HG03457 (cell line): Measurements from ENCODE around the gene RO60.

Experiments
- ATAC-seq: cut with Tn5 transposase; IDR thresholded peaks from one replicate; pipeline ENCODE4 v1.9.1; 2021; ENCODE audit warnings: moderate number of reproducible peaks; ENCODE audit not compliant: unreplicated experiment

The RO60 gene

GRCh38 chr1:193060406-193060805, 994 bp downstream of the RO60 start:
- no peak for ATAC-seq

DNA sequence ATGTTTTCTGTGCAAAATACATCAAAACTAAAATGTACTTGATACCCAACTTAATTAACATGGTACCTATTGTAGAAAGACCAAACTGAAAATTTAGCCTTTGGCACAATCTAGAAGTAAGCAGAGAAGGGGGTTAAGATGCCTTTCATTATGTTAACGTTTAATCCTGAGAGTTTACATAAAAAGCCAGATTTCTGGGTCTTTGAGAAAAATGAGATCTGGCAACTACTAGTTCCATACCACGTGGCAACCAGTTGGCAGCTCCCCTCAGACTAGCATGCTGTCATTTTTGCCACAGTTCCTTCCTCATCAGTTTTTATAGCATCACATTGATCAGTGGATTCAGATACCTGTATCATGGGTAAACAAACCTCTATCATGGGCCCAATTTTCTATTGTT, 1.5 kb downstream of the RO60 start:
- no peak for ATAC-seq

- ATAC-seq, result no peak
Observed at GRCh38 chr1:193062698-193063463, 3.5 kb downstream of the RO60 start.

- no peak for ATAC-seq
Observed at GRCh38 chr1:193065954-193066353, 6.5 kb downstream of the RO60 start.

GRCh38 chr1:193066606-193067005, 7.2 kb downstream of the RO60 start:
- ATAC-seq, result no peak

DNA sequence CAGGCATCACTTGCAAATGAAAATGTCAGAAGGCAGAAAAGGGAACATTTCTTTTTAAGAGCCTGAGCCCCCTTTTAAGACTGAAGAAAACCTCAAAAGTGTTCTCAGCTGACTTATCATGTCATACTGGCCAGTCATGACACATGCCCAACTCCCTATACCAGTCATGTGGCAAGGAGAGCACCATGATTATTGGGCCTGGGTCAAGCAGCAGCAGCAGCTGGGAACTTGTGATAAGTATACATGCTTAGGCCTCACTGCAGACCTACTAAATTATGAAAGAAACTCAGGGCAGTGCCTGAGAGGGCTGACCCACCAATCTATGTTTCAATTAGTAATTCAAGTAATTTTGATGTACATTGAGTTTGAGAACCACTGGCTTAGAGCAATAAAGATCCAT, 8.6 kb downstream of the RO60 start:
- no peak for ATAC-seq

DNA sequence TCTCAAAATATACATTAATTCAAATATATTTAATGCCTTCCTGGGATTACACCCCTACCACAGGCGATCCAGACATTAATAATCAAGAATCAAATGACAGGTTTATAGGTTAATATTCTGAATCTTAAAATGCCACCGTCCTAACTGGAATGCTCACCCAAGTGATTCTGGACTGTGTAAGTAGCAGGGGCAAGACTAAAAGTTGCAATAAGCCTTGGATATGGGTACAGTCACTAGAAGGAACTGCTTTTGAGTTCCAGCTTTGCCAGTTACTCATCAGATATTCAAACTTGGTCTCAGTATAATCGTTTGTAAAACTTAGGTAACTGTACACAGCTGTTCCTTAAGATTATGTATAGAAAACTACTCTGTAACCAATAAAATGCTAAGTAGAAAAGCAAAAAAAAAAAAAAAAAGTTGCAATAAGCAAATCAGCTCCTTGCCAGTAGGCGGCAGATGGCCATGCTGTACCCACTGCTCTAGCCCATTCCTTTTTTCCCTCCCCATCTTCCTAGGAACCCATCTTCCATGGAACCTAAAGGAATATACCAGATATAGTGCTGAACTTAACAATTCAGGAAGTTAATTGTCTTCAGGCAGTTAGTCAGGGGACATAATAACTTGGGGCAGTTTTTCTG, 10.5 kb downstream of the RO60 start:
- ATAC-seq, result no peak

DNA sequence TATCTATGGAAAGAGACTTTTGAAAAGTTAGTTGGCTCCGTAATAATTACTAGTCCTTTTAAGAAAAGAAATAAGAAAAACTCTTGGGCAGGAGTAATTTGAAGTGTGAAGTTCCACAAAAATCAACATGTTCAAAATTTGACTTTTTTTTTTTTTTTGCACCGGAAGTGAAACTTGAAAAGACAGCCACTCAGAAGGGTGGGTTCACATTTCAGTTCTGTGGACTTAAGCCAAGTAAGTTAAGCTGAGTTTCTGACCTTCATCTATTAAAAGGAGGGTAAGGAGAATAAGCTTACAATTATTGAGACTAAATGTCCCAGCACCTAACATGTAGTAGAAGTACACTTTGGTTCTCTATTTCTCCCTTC, 11.0 kb downstream of the RO60 start:
- no peak for ATAC-seq

DNA sequence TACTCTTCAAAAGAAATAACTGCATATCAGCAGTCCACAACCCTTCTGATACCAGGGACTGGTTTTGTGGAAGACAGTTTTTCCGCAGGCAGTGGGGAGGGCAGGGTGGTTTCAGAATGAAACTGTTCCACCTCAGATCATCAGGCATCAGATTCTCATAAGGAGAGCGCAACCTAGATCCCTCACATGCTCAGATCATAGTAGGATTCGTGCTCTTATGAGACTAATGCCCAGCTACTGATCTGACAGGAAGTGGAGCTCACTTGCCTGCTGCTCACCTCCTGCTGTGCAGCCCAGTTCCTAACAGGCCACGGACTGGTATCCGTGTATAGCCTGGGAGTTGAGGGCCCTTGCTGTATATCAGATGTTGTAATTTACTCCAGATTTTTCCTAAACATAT, 11.5 kb downstream of the RO60 start:
- no peak for ATAC-seq

DNA sequence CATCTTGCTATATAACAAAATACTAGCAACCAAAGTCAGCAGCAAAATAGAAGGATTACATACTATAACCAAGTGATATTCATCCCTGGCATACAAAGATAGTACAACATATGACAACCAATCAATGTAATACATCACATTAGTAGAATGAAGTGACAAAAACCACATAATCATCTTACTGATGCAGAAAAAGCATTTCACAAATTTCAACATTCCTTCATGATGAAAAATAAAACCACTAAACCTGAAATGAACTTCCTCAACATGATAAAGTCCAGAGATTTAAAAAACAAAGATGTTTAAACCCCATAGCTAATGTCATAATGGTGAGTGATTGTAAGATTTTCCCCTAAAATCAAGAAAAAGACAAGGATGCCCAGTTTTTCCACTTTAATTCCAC, 18.6 kb downstream of the RO60 start:
- ATAC-seq, result no peak

- ATAC-seq, result no peak
Observed at GRCh38 chr1:193079187-193079586, 19.8 kb downstream of the RO60 start.

DNA sequence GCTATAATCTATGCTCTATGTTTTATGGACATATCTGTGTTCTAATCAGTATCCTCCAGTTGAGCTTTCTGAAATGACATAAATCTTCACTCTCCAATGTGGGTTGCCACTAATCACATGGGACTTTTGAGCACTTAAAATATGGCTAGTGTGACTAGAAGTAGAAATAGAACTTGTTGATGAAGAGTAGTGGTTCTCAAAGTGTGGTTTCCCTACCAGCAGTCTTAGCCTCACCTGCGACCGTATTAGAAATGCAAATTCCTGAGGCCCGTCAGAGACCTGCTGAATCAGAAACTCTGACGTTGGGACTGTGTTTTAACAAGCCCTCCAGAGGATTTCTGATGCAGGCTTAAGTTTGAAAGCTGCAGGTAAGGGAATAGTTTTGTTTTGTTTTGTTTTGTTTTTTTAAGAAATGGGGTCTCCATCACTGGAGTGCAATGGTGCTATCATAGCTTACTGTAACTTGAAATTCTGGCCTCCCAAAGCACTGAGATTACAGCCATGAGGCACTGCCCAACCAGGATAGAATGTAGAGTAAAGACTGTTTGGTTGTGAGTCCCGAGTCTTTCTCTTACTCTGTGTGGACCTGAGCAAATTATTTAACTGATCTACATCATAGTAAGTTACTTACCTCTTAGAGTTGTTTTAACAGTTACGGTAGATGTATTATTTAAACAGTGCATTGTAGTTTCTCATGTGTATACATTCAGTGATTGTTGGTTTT, 24.1 kb downstream of the RO60 start:
- peak; percentile 92 for ATAC-seq

GRCh38 chr1:193085263-193085662, 25.9 kb downstream of the RO60 start:
- no peak for ATAC-seq

DNA sequence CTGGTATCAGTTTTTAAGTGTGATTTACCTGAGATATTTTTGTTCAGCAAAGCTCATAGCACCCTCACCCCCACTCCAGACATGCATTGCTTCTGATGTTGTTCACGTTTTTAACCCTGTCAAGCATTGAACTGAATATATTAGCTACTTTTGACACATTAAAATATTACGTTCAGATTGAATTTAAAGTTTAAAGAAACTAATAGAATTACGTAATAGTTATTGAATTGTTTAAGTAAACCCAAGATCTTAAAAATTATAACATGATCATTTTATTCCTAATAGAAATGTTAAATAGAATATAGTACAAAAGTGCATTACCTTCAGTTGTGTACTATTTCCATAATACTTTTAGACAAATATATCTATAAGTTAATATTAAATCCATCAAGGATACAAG, 26.9 kb downstream of the RO60 start:
- ATAC-seq, result no peak

DNA sequence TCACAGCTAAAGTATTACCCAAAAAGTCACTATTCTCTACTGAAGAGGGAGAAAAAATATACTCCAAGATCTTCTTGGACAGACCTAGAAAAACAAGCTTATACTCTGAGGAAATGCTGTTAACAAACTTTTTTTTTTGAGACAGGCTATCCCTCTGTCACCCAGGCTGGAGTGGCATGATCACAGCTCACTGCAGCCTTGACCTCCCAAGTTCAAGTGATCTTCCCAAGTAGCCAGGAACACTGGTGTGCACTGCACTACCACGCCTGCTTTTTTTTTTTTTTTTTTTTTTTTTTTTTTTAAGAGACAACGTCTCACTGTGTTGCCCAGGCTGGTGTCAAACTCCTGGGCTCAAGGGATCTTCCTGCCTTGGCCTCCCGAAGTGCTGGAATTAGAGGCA, 28.5 kb downstream of the RO60 start:
- no peak for ATAC-seq

DNA sequence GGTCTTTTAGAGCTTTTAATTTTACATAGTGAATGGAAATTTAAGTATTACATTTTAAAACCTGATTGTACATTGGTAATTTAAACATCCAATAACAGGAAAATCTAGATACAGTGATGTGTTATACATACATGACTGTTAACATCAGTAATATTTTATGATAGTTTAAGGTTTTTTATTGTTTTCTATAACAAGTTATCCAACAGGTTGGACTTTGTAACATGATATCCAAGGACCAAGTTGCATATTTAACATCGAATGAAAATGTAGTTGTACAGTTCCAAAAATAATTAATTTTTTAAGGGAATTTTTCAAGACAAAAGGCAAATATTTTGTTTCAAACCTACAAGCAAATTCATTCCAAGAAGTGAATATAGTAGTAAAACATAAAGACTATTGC, 31.5 kb downstream of the RO60 start:
- no peak for ATAC-seq

DNA sequence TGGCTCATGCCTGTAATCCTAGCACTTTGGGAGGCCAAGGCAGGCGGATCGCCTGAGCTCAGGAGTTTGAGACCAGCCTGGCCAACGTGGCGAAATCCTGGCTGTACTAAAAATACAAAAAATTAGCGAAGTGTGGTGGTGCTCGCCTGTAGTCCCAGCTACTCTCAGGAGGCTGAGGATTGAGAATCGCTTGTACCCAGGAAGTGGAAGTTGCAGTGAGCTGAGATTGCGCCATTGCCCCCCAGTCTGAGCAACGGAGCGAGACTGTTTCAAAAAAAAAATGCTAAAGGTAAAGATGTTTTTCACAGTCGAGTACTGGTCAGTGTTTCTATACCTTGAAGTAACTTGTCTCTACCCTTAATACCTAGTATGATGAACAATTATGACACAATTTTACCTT, 34.7 kb downstream of the RO60 start:
- ATAC-seq, result no peak

- ATAC-seq, result no peak
Observed at GRCh38 chr1:193102662-193103061, 43.2 kb downstream of the RO60 start.

- no peak for ATAC-seq
Observed at GRCh38 chr1:193103759-193104501, 44.5 kb downstream of the RO60 start.

GRCh38 chr1:193104502-193104906, 45.1 kb downstream of the RO60 start:
- peak; percentile 14 for ATAC-seq
